SU-DHL-6 (cell line): ENCODE data around the gene PHGDH.

Experiments
- EZH2phosphoT487 ChIP-seq: fragments of 200-600 bp; sonication (generic), shearing (Covaris generic); conservative IDR thresholded peaks from 2 replicates; pipeline ENCODE4 v1.6.1; 2018; ENCODE audit warnings: mild to moderate bottlenecking, antibody characterized with exemption, low read length, moderate library complexity, mixed read lengths
- TF ChIP-seq, protein P1 (sequence below): fragments of 200-600 bp; sonication (generic); IDR thresholded peaks from one replicate; pipeline ENCODE4 v1.5.1; 2017; ENCODE audit warnings: antibody characterized with exemption, mild to moderate bottlenecking, low read length, moderate library complexity; ENCODE audit not compliant: insufficient read depth, poor library complexity, severe bottlenecking

DNA sequence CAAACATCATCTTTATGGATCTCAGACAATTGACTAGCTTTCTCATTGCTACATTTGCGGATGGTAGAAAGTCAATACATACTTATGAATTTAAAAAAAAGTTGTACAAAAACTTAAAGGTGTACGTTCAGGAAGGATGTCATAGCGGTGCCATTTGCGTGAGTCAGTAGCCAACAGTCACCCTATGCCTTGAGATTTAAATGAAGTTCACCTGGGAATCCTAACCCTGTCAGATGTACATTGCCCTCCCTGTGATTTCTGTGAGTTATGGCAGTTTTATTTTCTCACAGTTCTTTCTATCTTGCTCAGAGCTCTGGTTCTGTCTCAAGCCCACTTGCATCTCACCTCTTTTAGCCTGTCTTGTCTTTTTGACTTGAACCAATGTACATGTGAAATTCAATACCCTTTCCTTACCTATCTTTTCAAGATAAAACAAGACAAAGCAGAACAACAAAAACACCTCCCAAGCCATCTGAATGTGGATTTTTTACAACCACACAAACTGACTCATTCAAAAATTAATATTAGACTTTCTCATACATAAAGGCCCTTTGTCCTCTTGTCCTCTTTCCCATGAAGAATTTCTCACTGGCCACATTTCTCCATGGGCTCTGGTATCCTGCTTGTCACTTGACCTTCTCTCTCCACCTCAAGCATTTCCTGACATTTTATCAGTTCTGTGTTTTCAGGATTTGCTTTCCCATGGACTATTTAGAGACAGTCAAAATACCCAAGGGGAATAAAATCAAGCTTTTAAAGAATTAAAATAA, 38.4 kb upstream of the PHGDH start:
- TF ChIP-seq, protein P1, sequence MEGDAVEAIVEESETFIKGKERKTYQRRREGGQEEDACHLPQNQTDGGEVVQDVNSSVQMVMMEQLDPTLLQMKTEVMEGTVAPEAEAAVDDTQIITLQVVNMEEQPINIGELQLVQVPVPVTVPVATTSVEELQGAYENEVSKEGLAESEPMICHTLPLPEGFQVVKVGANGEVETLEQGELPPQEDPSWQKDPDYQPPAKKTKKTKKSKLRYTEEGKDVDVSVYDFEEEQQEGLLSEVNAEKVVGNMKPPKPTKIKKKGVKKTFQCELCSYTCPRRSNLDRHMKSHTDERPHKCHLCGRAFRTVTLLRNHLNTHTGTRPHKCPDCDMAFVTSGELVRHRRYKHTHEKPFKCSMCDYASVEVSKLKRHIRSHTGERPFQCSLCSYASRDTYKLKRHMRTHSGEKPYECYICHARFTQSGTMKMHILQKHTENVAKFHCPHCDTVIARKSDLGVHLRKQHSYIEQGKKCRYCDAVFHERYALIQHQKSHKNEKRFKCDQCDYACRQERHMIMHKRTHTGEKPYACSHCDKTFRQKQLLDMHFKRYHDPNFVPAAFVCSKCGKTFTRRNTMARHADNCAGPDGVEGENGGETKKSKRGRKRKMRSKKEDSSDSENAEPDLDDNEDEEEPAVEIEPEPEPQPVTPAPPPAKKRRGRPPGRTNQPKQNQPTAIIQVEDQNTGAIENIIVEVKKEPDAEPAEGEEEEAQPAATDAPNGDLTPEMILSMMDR = no peak
- TF ChIP-seq EZH2phosphoT487 = no peak
